Mesendoderm (in vitro differentiated cells): ENCODE measurements around the gene IZUMO4.

Experiments
- DNase-seq: peaks from one replicate; pipeline ENCODE4 v3.0.0; 2013
- H2AK5ac ChIP-seq: 2 replicates; pipeline ENCODE4 v1.6.1; 2013; ENCODE audit warnings: low read length, inconsistent platforms
- H2BK120ac ChIP-seq: 2 replicates; pipeline ENCODE4 v1.6.1; 2013; ENCODE audit warnings: low read depth, mild to moderate bottlenecking, low read length, moderate library complexity, mixed read lengths
- H2BK15ac ChIP-seq: replicated peaks from 2 replicates; pipeline ENCODE4 v1.6.1; 2013; ENCODE audit warnings: low read depth, mild to moderate bottlenecking, moderate library complexity
- H2BK5ac ChIP-seq: 2 replicates; pipeline ENCODE4 v1.6.1; 2013; ENCODE audit warnings: low read length, inconsistent platforms
- H3K18ac ChIP-seq: 2 replicates; pipeline ENCODE4 v1.6.1; 2013; ENCODE audit warnings: mild to moderate bottlenecking, low read length, mixed read lengths
- H3K23ac ChIP-seq: one replicate; pipeline ENCODE4 v1.6.1; 2013; ENCODE audit warnings: low read length
- H3K27ac ChIP-seq: 2 replicates; pipeline ENCODE4 v1.5.1; 2013; ENCODE audit warnings: low read depth, mild to moderate bottlenecking, inconsistent platforms, low read length, moderate library complexity
- H3K27me3 ChIP-seq: 2 replicates; pipeline ENCODE4 v1.6.1; 2013; ENCODE audit warnings: low read length, control low read depth, mild to moderate bottlenecking, inconsistent platforms; ENCODE audit not compliant: insufficient read depth, poor library complexity
- H3K36me3 ChIP-seq: 2 replicates; pipeline ENCODE4 v1.6.1; 2013; ENCODE audit warnings: low read length, inconsistent platforms; ENCODE audit not compliant: control insufficient read depth, insufficient read depth
- H3K4ac ChIP-seq: one replicate; pipeline ENCODE4 v1.6.1; 2013; ENCODE audit warnings: low read depth, mild to moderate bottlenecking, low read length, moderate library complexity
- H3K4me1 ChIP-seq: 2 replicates; pipeline ENCODE4 v1.6.1; 2013; ENCODE audit warnings: low read depth, low read length, inconsistent platforms; ENCODE audit not compliant: control insufficient read depth
- H3K4me2 ChIP-seq: 2 replicates; pipeline ENCODE4 v1.6.1; 2013; ENCODE audit warnings: low read length
- H3K4me3 ChIP-seq: 2 replicates; pipeline ENCODE4 v1.5.1; 2013; ENCODE audit warnings: mild to moderate bottlenecking, low read length
- H3K56ac ChIP-seq: one replicate; pipeline ENCODE4 v1.6.1; 2013; ENCODE audit warnings: low read length
- H3K79me1 ChIP-seq: 2 replicates; pipeline ENCODE4 v1.6.1; 2013; ENCODE audit warnings: low read length, inconsistent platforms
- H3K79me2 ChIP-seq: 2 replicates; pipeline ENCODE4 v1.6.1; 2013; ENCODE audit warnings: mild to moderate bottlenecking, low read length; ENCODE audit not compliant: control insufficient read depth, insufficient read depth
- H3K9ac ChIP-seq: 2 replicates; pipeline ENCODE4 v1.6.1; 2013; ENCODE audit warnings: low read length, inconsistent platforms
- H4K5ac ChIP-seq: one replicate; pipeline ENCODE4 v1.6.1; 2013; ENCODE audit warnings: low read length
- H4K8ac ChIP-seq: one replicate; pipeline ENCODE4 v1.6.1; 2013; ENCODE audit warnings: low read depth, mild to moderate bottlenecking, control low read depth, low read length, moderate library complexity
- WGBS: extraction: QIAGEN DNeasy Blood & Tissue Kit; methylation state at CpG from one replicate; pipeline ENCODE4 v1.1.7; 2013; ENCODE audit warnings: low lambda C conversion rate, missing lambda C conversion rate; ENCODE audit not compliant: insufficient coverage; ENCODE audit errors: extremely low coverage; 5-methylcytosine and 5-hydroxymethylcytosine counted together

Gene IZUMO4

DNA sequence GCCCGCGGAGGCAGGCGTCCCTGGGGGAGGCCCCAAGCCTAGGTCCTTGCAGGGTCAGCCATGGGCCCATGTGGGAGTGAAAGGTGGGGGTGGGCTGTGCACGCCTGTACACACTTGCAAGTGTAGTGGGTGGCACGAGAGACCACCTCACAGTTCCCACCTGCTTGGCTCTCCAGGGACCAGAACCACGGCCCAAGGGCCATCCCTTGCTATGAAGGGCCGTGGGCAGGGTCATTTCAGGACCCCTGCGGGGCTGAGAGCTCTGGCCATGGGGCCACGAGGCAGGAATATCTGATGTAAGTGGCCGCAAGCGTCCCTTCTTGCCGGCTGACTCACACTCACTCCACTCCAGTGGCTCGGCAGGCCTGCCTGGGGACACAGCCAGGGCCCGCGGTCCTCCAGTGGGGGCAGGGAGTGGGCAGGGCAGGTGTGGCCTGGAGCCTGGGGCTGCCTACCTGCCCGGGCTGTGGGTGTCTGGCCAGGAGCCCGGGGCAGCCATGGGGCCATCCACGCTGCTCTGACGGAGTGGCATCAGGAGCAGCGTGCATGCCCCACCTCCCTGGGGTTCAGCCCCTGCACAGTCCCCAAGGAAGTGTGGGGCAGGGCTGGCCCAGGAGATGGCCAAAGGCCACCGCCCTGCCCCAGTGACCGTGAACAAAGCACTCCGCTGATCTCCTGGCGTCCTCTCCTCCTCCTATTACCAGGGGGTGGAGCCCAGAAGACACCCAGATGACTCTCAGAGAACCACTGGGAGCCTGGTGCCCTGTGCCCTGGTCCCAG is 37.1 kb upstream of the IZUMO4 start:
- Histone ChIP-seq H3K36me3 (no peaks in the 10 kb centered on the region), H3K27me3 (no peaks in the 10 kb centered on the region), H3K4me1 (peaks cover 5% of the 10 kb centered on the region), H2BK5ac (no peak overlapping the region), H3K4ac (peak overlapping the region; percentile 61), H3K27ac (peak overlapping the region; percentile 52), H3K4me2 (no peak overlapping the region), H2AK5ac (no peak overlapping the region), H3K79me1 (no peaks in the 10 kb centered on the region), H3K4me3 (no peak overlapping the region), H2BK15ac (no peak overlapping the region), H2BK120ac (peak overlapping the region; percentile 3), H3K23ac (no peak overlapping the region), H3K9ac (peak overlapping the region; percentile 1), H4K8ac (no peak overlapping the region), H4K5ac (no peak overlapping the region), H3K18ac (peak overlapping the region; percentile 8), H3K56ac (peak overlapping the region; percentile 54), H3K79me2 (no peaks in the 10 kb centered on the region)
- no CpG with 5 or more reads among the region's 24 CpGs for WGBS
- peak; percentile 83 for DNase-seq

DNA sequence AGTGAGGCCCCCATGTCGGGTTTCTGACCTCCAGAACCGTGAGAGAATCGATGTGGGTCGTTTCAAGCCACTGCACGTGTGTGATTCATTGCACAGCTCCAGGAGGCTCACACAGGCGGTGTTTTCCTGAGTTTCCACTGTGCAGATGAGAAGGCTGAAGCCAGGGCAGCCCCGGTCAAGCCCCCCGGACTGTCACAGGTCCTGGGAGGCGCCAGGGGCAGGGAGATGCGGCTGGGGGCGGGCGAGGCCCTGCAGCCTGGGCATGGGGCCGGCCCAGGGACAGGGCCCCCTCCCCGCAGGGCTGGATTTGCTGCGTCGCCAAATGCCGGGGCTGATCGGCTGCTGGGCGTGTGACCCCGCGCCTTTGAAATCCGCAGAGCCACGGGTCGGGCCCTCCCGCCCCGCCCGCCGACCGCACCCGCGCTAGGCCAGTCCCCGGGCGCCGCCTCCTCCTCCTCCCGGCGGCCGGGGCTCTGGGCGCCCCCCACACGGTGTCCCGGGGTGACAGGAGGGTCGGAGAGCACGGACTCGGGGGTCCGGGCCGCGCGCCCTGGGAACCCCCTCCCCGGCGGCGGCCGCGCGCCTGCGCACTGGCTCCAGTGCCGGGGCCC is 35.7 kb upstream of the IZUMO4 start:
- no peaks in the 10 kb centered on the region for H3K79me1 ChIP-seq
- H3K27me3 ChIP-seq, result no peaks in the 10 kb centered on the region
- no peaks in the 10 kb centered on the region for H3K79me2 ChIP-seq
- no peak overlapping the region for H2BK5ac ChIP-seq
- H3K4me3 ChIP-seq, result peak overlapping the region; percentile 39
- H2BK15ac ChIP-seq, result no peak overlapping the region
- H3K36me3 ChIP-seq, result no peaks in the 10 kb centered on the region
- peak overlapping the region; percentile 82 for H3K9ac ChIP-seq
- peaks cover 5% of the 10 kb centered on the region for H3K4me1 ChIP-seq
- peak overlapping the region; percentile 92 for H3K27ac ChIP-seq
- DNase-seq, result peak; percentile 82
- peak overlapping the region; percentile 94 for H3K56ac ChIP-seq
- peak overlapping the region; percentile 14 for H2AK5ac ChIP-seq
- peak overlapping the region; percentile 88 for H4K8ac ChIP-seq
- H3K4ac ChIP-seq, result peak overlapping the region; percentile 96
- H4K5ac ChIP-seq, result no peak overlapping the region
- peak overlapping the region; percentile 78 for H3K4me2 ChIP-seq
- H2BK120ac ChIP-seq, result peak overlapping the region; percentile 15
- H3K23ac ChIP-seq, result peak overlapping the region; percentile 94
- peak overlapping the region; percentile 97 for H3K18ac ChIP-seq
- no CpG with 5 or more reads among the region's 55 CpGs for whole genome bisulfite sequencing

DNA sequence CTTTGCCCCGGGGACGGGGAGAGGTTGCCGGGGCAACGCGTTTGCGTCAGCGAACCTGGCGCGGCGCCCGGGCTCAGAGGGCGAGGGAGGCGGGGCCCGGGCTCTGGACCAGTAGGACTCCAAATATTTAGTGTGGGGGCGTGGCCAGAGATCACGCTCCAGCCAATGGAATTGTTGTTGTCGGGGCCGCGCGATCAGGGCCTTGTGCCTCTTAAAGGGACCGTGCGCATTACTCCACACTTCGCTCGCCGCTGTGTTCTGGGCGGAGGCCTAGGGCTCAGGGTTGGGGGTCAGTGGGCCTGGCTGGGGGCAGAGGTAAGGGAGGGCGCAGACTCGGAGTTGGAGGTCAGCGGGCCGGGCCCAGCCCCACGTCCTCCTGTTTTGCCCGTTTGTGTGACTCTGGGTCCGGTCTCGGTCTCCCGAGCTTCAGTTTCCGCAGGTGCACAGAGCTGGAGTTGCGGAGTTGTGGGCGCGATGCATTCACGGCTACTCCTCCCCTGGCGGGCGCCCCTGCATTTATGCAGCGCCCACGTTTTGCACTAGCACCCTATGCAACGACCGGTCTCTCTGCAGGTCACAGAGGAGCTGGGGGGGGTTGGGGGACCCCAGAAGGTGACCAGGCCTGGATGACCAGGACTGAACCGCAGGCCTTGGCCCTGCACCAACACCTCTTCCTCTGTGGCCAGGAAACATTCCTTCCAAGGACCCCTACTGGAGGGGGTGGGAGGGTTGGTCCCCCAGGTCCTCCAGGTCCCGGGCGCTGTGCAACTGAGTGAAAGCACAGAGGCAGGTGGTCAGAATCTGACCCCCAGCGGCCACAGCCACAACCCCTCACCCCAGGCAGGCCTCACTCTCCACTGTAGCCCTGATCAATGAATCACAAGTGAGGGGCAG is 35.0 kb upstream of the IZUMO4 start:
- Histone ChIP-seq H3K27me3 (no peaks in the 10 kb centered on the region), H4K5ac (no peak overlapping the region), H3K23ac (peak overlapping the region; percentile 7), H2AK5ac (no peak overlapping the region), H3K9ac (peak overlapping the region; percentile 72), H2BK5ac (no peak overlapping the region), H4K8ac (no peak overlapping the region), H3K4me1 (peaks cover 5% of the 10 kb centered on the region), H3K36me3 (no peaks in the 10 kb centered on the region), H3K56ac (peak overlapping the region; percentile 85), H3K27ac (peak overlapping the region; percentile 64), H3K4me3 (peak overlapping the region; percentile 22), H3K4ac (peak overlapping the region; percentile 62), H3K18ac (peak overlapping the region; percentile 12), H3K4me2 (peak overlapping the region; percentile 41), H2BK120ac (no peak overlapping the region), H3K79me1 (no peaks in the 10 kb centered on the region), H2BK15ac (no peak overlapping the region), H3K79me2 (no peaks in the 10 kb centered on the region)
- no CpG with 5 or more reads among the region's 50 CpGs for WGBS
- DNase-seq, result peak; percentile 99

DNA sequence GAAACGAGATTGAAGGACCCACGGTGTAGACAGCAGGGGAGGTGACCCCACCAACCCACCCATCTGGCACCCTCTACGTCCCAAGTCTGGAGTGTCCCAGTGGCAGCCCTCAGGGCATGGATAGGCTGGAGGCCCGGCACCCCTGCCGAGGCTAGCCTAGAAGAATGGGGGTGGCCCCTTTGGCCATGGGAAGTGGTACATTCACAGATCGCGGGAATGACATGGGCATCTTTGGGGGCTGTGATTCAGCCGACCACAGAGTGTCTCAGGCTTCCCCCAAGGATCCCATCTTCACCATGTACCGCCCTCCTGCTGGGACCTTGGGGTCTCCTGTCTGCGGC is 34.4 kb upstream of the IZUMO4 start:
- H4K5ac ChIP-seq, result no peak overlapping the region
- no peak overlapping the region for H3K27ac ChIP-seq
- no peak overlapping the region for H3K4me3 ChIP-seq
- peak overlapping the region; percentile 85 for H3K56ac ChIP-seq
- H3K4ac ChIP-seq, result no peak overlapping the region
- no peak overlapping the region for H2AK5ac ChIP-seq
- H3K79me2 ChIP-seq, result no peaks in the 10 kb centered on the region
- H3K27me3 ChIP-seq, result no peaks in the 10 kb centered on the region
- no peak overlapping the region for H2BK15ac ChIP-seq
- peaks cover 4% of the 10 kb centered on the region for H3K4me1 ChIP-seq
- no peak overlapping the region for H2BK120ac ChIP-seq
- no peak overlapping the region for H3K18ac ChIP-seq
- no peaks in the 10 kb centered on the region for H3K79me1 ChIP-seq
- H3K36me3 ChIP-seq, result no peaks in the 10 kb centered on the region
- no CpG with 5 or more reads among the region's 10 CpGs for WGBS
- peak overlapping the region; percentile 72 for H3K9ac ChIP-seq
- no peak overlapping the region for H3K23ac ChIP-seq
- no peak overlapping the region for H4K8ac ChIP-seq
- H2BK5ac ChIP-seq, result no peak overlapping the region
- no peak overlapping the region for H3K4me2 ChIP-seq
- DNase-seq, result no peak

DNA sequence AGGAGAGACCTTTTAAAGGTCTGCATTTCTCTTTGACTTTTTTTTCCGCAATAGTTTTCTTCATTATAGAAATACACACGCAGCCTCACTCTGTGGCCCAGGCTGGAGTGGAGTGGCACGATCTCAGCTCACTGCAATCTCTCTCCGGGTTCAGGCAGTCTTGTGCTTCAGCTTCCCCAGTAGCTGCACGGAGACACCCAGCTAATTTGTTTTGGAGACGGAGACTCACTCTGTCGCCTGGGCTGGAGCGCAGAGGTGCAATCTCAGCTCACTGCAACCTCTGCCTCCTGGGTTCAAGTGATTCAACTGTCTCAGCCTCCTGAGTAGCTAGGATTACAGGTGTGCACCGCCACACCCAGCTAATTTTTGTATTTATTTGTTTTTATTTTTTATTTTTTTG is 33.9 kb upstream of the IZUMO4 start:
- Histone ChIP-seq H4K8ac (no peak overlapping the region), H2BK120ac (no peak overlapping the region), H3K9ac (no peak overlapping the region), H4K5ac (no peak overlapping the region), H3K4me2 (no peak overlapping the region), H3K27ac (no peak overlapping the region), H3K79me2 (no peaks in the 10 kb centered on the region), H3K18ac (no peak overlapping the region), H3K4ac (no peak overlapping the region), H2AK5ac (no peak overlapping the region), H3K79me1 (no peaks in the 10 kb centered on the region), H2BK5ac (no peak overlapping the region), H3K27me3 (no peaks in the 10 kb centered on the region), H2BK15ac (no peak overlapping the region), H3K56ac (no peak overlapping the region), H3K4me3 (no peak overlapping the region), H3K23ac (no peak overlapping the region), H3K36me3 (no peaks in the 10 kb centered on the region), H3K4me1 (peaks cover 4% of the 10 kb centered on the region)
- no peak for DNase-seq
- whole genome bisulfite sequencing, result no CpG with 5 or more reads among the region's 9 CpGs
